HG02852 (cell line): ENCODE measurements around the gene GRIK4.
"Not testable (repeated sequence)": the region's sequence is repeated elsewhere in the genome, so short reads cannot be mapped to it uniquely, and the experiment has no call there.

Source experiments
- ATAC-seq: cut with Tn5 transposase; IDR thresholded peaks from one replicate; pipeline ENCODE4 v1.9.1; 2021; ENCODE audit warnings: mild to moderate bottlenecking, moderate library complexity; ENCODE audit not compliant: unreplicated experiment

GRIK4 gene

DNA sequence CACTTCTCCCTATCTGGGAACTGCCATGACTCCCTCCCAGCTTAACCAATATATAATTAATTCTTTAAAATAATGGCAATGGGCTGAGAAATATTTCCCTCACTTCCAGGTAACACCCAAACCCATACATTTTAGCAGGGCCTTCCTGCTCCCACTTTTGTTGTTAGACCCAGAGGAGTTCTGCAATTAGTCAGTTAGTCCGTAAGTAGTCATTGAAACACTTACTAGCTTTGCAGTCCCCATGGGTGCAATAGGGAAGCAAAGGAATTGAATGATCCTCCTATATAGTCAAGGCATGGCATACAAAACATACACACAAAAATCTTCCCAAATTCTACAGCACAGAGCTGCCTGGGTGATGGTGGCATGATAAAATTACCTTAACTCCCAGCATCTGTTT lies 258.4 kb downstream of the GRIK4 start:
- ATAC-seq, result no peak

DNA sequence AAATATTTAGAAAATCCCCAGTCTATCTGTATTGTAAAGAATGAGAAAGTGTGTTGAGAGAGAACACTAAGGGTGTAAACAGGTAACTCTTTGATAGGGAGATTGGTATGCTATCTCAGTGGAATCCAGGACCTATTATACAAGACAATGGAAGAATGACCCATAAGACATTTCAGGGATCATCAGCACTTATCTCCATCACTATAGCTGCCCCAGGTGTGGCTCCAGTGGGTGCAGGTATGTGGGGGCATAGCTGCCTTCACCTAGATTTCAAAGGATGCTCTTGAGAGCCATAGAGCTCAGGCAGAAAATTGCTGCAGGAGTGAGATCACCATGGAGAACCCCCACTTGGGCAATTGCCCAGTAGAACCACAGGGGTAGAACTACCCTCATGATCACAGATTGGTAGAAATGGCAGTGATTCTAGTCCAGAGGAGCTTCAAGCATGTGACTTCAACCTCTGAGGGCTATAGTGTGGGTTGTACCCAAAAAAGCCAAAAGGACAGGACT lies 260.1 kb downstream of the GRIK4 start:
- no peak for ATAC-seq

DNA sequence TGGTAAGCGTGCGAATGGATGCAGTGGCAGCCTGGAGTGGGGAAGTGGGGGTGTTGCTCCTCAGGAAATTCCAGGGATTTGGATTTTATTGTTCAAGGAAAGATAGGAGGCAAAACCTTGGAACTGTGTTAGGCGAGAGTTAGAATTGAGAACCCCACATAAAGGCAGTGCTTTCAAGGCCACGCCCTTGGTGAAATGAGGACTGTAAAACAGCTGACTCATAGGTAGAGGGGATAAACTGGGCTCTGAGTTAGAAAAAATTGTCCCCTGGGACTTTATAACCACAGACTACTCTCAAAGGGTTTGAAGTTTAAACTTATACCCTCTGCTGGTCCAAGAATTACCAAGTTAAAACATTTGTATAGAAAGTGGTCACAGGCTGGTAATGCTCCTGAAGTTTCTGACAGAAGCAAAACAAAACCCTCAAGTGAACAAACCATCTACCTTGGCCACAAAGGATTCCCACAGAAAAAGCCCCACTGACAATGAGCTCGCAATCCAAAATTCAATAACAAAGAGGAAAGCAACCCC lies 262.0 kb downstream of the GRIK4 start:
- peak; percentile 70 for ATAC-seq

DNA sequence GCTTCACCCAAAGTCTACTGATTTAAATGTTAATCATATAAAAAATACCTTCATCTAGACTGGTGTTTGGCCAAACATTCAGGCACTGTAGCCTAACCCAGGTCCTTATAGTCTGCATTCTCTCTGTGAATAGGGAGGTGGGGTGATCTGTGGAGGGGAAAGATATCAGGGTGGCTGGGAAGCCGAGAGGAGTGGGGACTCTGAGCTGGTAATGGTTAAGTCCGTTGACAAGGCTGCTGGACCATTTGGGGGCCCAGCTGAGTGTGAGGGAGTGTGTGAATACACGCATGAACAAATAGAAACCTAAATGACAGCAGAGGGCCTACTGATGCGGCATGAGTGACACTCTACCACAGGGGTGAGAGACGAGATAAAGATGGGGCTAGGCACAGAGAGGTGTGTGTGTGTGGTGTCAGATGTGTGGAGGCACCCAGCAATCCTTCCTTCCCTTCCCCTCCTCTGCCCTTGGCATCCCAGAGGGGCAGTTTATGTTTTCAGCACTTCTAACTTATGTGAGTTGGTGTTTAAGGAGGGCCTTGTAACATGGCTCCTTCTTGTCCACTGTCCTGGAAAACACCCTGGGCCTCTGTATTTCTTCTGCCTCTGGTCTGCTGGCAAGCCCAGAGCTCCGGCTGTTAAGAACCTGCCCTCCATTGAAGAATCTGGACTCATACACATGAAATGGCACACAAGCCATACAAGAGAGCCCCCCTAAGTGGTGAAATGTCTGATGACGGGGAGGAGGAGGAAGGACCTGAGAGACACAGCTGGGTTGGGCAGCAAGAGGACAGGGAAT lies 263.2 kb downstream of the GRIK4 start:
- ATAC-seq, result no peak

DNA sequence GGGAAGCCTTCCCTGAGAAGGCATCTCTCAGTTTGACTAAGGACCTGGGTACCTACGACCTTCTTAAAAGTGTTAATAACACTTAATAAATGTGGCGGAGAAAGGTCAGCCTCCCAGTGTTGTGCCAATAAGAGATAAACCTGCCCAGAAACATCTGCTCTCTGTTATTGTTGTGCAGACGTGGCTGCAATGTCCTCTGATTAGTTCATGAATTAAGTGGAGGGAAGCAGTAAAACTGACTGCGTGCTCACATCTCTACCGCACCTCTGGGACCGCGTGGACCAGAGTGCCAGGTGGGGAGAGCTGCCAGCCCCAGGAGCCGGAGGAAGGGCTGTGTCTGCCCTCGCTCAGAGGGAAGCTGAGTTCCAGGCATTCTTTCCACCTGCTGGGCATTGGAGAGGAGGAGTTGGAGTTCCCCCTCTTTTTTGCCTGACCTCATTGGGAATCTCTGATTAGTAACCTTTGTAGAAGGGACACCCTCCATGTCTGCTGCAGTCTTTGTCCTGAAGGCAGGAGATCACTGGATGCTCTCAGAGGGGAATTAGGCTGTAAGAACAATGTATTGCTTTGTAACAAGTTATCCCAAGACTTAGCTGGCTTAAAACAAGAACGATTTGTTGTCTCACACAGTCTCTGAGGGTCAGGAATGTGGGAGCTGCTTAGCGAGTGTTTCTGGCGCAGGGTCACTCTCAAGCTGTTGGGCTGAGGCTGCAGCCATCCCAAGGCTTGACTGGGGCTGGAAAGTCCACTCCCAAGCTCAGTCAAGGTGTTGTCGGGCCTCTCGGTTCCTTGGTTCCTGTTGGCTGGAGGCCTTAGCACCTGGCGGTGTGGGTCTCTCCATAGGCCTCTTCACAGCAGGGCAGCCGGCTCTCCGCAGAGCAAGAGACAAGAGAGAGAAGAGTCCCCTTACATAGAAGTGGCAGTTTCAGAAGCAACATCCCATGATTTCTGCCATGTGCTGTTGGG lies 264.7 kb downstream of the GRIK4 start:
- no peak for ATAC-seq

DNA sequence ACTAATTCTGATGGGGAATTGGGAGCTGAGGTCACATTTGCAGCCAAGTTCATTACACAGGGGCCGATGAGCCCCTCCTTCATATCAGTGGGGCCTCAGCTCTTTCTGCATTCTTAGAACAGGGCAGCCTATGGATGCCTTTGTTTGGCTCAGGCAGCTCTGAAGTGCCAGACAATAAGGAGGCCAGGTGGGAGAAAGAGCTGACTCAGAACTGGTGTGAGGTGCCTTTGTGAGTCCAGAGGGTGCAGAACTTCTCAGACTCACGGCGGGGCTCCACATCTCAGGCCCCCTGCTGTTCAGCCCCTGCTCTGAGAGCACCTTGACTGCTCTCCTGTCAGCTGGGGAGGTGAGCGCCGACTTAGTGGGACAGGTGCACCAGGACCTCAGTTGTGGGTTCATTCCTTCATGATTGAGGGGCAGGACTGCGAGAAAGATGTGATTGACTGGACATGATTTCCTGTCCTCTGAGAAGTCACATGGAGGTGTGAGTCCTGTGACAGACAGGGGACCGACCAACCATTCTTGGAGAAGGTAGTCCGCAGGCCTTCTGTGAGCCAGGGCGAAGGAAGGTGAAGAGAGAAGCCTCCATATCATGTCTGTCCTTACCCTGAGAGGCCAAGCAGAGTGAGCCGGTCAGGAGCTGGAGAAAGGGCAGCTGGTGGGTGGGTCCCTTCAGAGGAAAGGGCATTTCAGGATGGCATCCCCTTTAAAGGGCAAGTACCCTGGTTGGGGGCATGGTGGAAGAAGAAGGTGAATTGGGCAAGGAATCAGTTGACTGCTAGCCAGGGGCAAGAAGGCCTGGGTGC lies 267.3 kb downstream of the GRIK4 start:
- ATAC-seq, result no peak

DNA sequence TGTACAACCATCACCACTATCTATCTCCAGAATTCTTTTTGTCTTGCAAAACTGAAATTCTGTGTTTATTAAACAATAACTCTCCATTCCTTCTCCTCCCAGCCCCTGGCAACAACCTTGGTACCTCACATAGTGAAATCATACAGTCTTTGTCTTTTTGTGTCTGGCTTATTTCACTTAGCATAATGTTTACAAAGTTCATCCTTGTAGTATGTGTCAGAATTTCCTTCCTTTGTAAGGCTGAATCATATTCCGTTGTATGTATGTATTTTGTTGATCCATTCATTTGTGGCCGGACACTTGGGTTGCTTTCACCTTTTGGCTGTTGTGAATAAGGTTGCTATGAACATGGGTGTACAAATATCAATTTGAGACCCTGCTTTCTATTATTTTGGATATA lies 268.7 kb downstream of the GRIK4 start:
- no peak for ATAC-seq

DNA sequence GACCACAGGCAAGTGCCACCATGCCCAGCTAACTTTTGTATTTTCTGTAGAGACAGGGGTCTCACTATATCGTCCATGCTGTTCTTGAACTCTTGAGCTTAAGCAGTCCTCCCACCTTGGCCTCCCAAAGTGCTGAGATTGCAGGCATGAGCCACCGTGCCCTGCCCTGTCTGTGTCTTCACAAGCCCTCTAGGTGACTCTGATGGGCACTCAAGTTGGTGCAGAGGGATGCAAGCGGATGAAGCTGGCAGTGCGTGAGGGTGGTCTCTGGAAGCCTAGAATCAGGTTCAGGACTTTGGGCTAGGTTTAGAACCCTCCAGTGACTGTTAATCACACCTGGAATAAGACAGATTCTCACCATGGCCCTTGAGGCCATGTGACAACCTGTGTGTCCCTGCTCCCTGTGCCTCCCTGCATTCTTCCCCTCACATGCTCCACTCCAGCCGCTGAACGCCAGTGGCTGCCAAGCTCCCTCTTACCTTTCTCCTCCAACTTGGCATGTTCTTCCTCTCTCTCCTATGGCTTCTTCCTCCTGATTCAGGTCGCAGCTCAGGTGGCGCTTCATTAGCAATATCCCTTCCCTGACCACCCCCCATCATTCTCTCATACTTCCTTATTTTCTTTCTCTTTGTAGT lies 270.1 kb downstream of the GRIK4 start:
- ATAC-seq, result no peak

DNA sequence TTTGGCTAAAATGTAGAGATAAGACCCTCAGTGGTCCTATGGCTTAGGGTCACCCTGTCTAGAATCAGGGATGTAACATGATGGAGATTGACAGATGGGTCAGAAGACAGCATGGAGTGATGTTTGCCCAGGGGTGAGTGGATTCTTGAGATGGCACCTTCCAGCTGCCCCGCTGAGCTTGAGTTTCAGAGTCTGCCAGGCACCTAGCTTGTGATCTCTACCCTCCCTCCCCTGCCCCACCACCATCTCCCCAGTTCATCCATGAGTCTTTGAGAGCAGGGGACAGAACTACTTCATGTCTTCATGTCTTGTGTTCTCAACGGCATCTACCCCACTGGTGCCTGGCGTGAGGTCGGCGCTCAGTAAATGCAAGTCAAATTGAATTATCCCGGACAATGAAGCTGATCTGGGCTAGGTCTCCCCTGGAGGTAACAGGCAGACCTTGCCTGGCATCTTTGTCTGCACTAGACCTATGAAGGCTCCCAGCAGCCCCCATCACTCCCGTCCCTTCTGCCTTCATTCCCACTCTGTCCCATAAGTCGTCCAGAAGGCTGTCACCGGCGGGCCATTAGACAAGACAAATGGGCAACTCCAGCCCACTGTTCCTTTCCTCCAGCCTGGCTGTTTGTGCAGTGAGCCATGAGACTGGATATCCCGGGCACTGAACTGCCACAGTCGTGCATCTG lies 273.2 kb downstream of the GRIK4 start:
- ATAC-seq, result no peak

DNA sequence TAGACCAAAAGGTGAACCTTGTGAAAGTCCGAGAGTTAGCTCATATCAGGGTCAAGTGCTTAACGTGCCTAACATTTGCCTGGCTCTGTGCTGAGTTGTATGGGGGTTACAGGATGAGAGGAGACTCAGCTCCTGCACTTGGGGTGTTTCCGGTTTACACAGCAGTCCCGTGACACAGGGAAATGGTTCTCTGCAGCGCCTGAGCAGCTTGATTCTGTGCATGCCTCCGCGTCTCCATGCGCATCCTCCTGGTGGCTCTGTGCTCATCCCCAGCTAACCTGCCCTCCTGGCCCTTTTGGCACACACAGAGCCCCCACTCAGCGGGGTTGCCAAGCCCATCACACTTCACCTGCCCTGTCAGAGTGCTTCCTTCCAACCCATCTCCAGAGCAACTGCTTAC lies 274.0 kb downstream of the GRIK4 start:
- ATAC-seq, result no peak

DNA sequence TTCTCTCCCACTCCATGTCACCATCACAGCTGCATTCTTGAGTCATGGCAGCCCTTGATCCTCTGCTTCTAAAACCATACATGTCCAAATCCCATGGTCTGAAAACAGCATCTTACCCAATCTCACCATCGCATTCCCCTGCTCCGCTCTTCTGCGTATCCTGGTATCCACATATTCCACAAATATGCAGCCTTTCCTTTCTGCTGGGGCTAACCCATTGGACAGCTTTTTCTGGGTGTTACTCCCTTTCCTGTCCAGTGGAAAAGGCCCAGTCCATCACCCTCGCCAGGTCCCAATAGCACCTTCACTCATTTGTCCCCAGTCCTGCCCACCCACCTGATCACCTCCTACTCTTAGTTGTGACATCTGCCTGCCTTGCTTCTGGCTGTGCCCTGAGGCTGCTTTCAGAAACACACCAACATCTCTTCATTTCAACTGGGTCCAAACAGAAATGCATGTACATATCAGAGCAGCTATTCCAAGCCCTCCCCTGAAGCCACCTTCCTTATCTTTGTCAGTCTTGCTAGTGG lies 274.7 kb downstream of the GRIK4 start:
- ATAC-seq, result no peak

DNA sequence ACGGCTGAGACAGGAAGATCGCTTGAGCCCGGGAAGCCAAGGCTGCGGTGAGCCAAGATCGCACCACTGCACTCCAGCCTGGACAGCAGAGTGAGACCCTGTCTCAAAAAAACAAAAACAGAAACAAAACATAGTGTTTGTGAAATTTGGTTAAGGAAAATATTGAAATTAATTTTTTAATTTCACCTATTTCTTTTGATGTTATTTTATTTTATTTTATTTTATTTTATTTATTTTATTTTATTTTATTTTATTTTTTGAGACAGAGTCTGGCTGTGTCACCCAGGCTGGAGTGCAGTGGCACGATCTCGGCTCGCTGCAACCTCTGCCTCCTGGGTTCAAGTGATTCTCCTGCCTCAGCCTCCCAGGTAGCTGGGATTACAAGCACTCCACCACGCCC lies 275.7 kb downstream of the GRIK4 start:
- not testable (repeated sequence) for ATAC-seq

DNA sequence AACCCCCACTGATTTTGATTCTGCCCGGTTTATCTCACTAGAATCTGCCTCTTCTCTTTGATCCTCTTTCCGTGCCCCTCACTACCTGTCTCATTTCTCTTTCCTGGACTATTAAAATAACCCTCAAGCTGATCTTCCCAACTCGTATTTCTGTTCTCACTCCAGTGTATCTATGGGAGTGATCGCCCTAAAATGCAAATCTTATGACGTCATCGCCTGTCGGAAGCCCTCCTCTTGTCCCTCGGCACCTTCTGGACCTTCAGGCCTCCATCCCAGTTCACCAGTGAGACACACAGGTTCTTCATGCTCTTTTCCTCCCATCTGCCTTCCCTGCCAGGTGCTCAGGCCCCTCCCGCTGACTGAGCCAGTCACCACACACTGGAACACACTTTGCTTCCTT lies 277.8 kb downstream of the GRIK4 start:
- no peak for ATAC-seq

DNA sequence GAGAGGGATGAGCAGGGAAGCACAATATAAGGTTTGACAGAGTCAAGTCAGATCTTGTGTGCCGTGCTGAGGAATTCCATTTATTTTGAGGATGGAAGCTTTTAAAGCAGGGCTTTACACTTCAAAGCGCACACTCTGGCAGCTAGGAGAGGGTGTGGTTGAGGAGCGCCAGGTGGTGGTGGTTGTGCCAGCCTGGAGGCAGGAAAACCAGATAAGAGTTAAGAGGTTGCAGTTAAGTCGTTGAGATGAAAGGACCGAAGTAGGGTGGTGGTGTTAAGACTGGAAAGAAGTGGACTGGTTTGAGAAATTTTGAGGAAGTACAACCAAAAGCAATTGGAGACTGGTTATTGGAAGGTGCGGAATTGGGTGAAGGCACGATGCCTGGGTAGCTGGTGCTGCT lies 280.8 kb downstream of the GRIK4 start:
- ATAC-seq, result no peak

DNA sequence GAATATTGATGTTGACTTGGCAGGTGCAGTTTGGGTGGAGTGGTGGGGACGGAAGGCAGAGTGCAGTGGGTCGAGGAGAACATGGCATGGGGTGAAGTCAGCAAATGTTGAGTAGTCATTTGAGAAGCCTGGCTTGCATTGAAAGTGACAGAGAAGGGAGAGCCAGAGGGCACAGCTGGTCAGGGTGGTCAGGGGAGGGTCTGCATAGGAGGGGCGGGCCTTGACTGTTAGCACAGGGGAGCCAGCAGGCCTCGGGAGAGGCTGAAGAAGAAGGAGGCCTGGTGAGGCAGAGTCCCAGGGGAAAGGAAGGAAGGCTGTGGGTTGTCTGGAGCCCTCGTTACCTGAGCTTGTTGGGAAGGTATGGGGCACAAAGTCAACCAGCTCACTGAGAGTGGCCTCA lies 281.6 kb downstream of the GRIK4 start:
- no peak for ATAC-seq

DNA sequence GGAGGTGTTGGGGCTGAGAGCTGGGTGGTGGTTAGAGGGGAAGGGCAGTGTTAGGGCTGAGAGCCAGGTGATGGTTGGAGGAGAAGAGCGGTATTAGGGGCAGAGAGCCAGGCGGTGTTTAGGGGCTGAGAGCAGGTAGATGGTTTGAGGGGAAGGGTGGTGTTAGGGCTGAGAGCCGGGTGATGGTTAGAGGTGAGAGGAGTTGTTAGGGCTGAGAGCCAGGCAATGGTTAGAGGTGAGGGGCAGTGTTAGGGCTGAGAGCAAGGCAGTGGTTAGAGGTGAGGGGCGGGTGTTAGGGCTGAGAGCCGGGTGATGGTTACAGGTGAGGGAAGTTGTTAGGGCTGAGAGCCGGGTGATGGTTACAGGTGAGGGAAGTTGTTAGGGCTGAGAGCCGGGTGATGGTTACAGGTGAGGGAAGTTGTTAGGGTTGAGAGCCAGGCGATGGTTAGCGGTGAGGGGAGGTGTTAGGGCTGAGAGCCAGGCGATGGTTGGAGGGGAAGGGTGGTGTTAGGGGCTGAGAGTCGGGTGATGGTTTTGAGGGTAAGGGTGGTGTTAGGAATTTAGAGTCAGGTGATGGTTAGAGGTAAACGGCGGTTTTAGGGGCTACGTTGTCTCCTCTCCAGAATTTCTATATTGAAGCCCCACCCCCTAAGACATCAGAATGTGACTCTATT lies 282.4 kb downstream of the GRIK4 start:
- no peak for ATAC-seq

DNA sequence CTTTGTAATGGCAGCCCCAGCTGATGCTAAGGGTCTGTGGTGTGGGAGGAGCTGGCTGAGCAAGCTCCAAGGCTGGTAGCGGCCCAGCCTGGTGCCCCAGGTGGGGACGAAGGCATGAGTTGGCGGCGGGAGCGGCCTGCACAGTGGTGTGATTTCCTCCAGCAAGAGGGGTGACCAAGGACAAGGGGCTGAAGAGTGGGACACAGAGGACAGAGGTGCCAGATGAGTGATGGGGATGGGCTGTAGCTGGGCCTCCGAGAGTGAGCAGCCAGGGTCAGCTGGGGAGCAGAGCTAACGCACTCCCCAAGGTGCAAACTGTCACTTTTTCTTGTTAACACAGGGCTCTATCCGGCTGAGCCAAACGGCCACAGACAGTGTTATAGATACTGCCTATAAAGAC lies 283.2 kb downstream of the GRIK4 start:
- ATAC-seq, result no peak

DNA sequence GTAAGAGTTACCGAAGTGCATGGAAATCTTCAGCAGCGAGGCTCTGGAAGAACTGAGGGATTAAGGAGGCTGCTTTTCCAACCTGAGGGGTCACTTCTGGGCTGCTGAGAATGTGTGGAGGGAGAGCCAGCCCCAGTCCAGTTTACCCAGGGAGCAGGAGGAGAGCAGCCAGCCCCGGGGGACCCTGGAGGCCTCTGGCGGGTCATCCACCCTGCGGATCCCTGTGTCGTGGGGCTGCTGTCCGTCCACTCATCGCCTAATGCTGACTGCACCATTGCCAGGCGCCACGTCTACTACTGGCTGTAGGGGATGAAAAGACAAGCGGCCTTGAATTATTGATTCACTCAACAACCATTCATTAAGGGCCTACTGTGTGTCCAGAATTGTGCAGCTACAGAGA lies 283.6 kb downstream of the GRIK4 start:
- ATAC-seq, result no peak

DNA sequence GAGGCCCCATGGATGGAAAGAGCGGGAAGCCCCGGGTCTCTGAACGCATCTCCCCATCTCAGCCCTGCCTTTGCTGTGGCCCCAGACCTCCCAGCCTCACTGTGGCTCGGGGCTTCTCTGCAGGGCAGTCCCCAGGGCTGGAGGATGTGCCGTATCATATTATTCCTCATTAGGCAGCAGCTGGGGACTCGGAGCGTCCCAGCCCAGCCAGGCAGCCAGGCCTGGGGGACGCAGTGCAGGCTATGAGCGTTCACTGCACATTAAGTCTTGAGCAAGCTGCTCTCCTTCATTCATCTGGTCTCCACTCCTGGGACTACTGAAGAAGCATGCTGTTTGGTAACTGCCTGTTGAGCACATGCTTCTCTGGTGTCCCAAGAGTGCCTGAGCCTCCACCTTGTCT lies 285.6 kb downstream of the GRIK4 start:
- ATAC-seq, result no peak
